Suprapubic skin (tissue), 4 donors: ENCODE data around the gene ARFGAP3.

ENCODE experiments used
- CTCF ChIP-seq, 2 donors: fragments of 200-600 bp in 1 of 2; fragments of 450-650 bp in 1 of 2; sonication (generic) in 1 of 2; IDR thresholded peaks; one replicate each; pipeline ENCODE4 v1.5.1; 2016 to 2019; ENCODE audit warnings: antibody characterized with exemption in 2 of 2, mild to moderate bottlenecking in 1 of 2, moderate library complexity in 1 of 2
- POLR2A ChIP-seq, 2 donors: fragments of 450-650 bp; IDR thresholded peaks; one replicate each; pipeline ENCODE4 v1.6.1; 2017; ENCODE audit warnings: antibody characterized with exemption in 2 of 2, mild to moderate bottlenecking in 2 of 2, moderate library complexity in 2 of 2
- POLR2AphosphoS5 ChIP-seq, 3 donors: sonication (generic); formaldehyde crosslinking; IDR thresholded peaks; one replicate each; pipeline ENCODE4 v1.6.1; 2017; ENCODE audit warnings: antibody characterized with exemption in 3 of 3

- TF ChIP-seq POLR2A (IDR thresholded peaks at IDR 0.05), result no peak
- no peak for TF ChIP-seq POLR2AphosphoS5 (IDR thresholded peaks at IDR 0.05)
- TF ChIP-seq CTCF (IDR thresholded peaks at IDR 0.05), result peak; percentile 75 to 86
Observed at GRCh38 chr22:42780070-42780540, 77.0 kb downstream of the ARFGAP3 start.
